Cardiac fibroblast (primary cell): ENCODE measurements around the gene PAGE4.

ENCODE experiments used
- DNase-seq, 2 donors: peaks; one replicate each; pipeline versions ENCODE4 v3.0.0 to v3.0.0-alpha.2; 2010; ENCODE audit warnings: low read depth in 2 of 2
- H3K4me3 ChIP-seq, 2 donors: replicated peaks in 1 of 2; 1 replicate in 1 of 2; 2 replicates in 1 of 2; pipeline ENCODE4 v1.5.1; 2011; ENCODE audit warnings: low read depth in 2 of 2, low read length in 2 of 2, mild to moderate bottlenecking in 2 of 2, moderate library complexity in 1 of 2
- TF ChIP-seq, protein P1 (sequence below): IDR thresholded peaks from one replicate; pipeline ENCODE4 v1.5.1; 2011; ENCODE audit warnings: low read depth, mild to moderate bottlenecking, low read length, inconsistent platforms

Gene PAGE4

DNA sequence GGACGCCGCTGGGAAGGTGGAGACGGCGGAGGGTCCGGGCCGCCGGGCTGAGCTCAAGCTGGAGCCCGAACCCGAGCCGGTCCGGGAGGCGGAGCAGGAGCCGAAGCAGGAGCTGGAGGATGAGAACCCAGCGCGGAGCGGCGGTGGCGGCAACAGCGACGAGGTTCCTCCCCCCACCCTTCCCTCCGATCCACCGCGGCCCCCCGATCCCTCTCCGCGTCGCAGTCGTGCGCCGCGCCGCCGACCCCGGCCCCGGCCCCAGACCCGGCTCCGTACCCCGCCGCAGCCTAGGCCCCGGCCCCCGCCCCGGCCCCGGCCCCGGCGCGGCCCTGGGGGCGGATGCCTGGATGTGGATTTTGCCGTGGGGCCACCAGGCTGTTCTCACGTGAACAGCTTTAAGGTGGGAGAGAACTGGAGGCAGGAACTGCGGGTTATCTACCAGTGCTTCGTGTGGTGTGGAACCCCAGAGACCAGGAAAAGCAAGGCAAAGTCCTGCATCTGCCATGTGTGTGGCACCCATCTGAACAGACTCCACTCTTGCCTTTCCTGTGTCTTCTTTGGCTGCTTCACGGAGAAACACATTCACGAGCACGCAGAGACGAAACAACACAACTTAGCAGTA, 50.7 kb downstream of the PAGE4 start:
- peak overlapping the region; percentile 58 to 63 for H3K4me3 ChIP-seq
- no peak for DNase-seq
- TF ChIP-seq, protein P1, sequence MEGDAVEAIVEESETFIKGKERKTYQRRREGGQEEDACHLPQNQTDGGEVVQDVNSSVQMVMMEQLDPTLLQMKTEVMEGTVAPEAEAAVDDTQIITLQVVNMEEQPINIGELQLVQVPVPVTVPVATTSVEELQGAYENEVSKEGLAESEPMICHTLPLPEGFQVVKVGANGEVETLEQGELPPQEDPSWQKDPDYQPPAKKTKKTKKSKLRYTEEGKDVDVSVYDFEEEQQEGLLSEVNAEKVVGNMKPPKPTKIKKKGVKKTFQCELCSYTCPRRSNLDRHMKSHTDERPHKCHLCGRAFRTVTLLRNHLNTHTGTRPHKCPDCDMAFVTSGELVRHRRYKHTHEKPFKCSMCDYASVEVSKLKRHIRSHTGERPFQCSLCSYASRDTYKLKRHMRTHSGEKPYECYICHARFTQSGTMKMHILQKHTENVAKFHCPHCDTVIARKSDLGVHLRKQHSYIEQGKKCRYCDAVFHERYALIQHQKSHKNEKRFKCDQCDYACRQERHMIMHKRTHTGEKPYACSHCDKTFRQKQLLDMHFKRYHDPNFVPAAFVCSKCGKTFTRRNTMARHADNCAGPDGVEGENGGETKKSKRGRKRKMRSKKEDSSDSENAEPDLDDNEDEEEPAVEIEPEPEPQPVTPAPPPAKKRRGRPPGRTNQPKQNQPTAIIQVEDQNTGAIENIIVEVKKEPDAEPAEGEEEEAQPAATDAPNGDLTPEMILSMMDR, result no peak

DNA sequence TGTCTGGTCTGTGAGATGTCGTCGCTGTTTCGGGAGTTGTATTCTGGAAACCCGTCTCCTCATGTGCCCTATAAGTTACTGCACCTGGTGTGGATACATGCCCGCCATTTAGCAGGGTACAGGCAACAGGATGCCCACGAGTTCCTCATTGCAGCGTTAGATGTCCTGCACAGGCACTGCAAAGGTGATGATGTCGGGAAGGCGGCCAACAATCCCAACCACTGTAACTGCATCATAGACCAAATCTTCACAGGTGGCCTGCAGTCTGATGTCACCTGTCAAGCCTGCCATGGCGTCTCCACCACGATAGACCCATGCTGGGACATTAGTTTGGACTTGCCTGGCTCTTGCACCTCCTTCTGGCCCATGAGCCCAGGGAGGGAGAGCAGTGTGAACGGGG, 51.6 kb downstream of the PAGE4 start:
- H3K4me3 ChIP-seq, result no peak overlapping the region
- TF ChIP-seq, protein P1, result no peak

More for the DNA sequence above, 51.6 kb downstream of the PAGE4 start:
- DNase-seq, result no peak
